HG03135 (cell line): ENCODE results near the gene RYR1.
"Not testable (repeated sequence)": the region's sequence is repeated elsewhere in the genome, so short reads cannot be mapped to it uniquely, and the experiment has no call there.

Experiments used
- ATAC-seq: cut with Tn5 transposase; IDR thresholded peaks from one replicate; pipeline ENCODE4 v1.9.1; 2021; ENCODE audit warnings: mild to moderate bottlenecking, moderate library complexity; ENCODE audit not compliant: unreplicated experiment

RYR1 gene

GRCh38 chr19:38425810-38426466 is 7.6 kb upstream of the RYR1 start, which contains the start of gene RASGRP4:
Gene RASGRP4, minus strand, starts transcription at chr19:38426219. Its CDS starts 128 bp downstream, at chr19:38426091.
- no peak for ATAC-seq

GRCh38 chr19:38427035-38427677 is 6.3 kb upstream of the RYR1 start:
- ATAC-seq, result not testable (repeated sequence)

GRCh38 chr19:38429055-38429810 is 4.3 kb upstream of the RYR1 start:
- no peak for ATAC-seq

- ATAC-seq, result no peak
These were observed 3.7 kb upstream of the RYR1 start for GRCh38 chr19:38429811-38430156.

GRCh38 chr19:38430931-38431330 is 2.6 kb upstream of the RYR1 start:
- no peak for ATAC-seq

- no peak for ATAC-seq
These were observed 1.1 kb downstream of the RYR1 start for GRCh38 chr19:38434549-38435051.

GRCh38 chr19:38437295-38437694 is 3.8 kb downstream of the RYR1 start:
- ATAC-seq, result no peak

- no peak for ATAC-seq
These were observed 4.4 kb downstream of the RYR1 start for GRCh38 chr19:38437917-38438316.

GRCh38 chr19:38440592-38440991 is 7.1 kb downstream of the RYR1 start:
- ATAC-seq, result no peak

GRCh38 chr19:38441657-38442348 is 8.3 kb downstream of the RYR1 start:
- no peak for ATAC-seq

- ATAC-seq, result no peak
These were observed 9.2 kb downstream of the RYR1 start for GRCh38 chr19:38442736-38443135.

GRCh38 chr19:38443458-38443999 is 10.0 kb downstream of the RYR1 start:
- ATAC-seq, result no peak

GRCh38 chr19:38444026-38444425 is 10.5 kb downstream of the RYR1 start:
- no peak for ATAC-seq

GRCh38 chr19:38445362-38445761 is 11.9 kb downstream of the RYR1 start:
- ATAC-seq, result no peak

GRCh38 chr19:38448225-38448624 is 14.7 kb downstream of the RYR1 start:
- ATAC-seq, result no peak

- no peak for ATAC-seq
These were observed 16.0 kb downstream of the RYR1 start for GRCh38 chr19:38449518-38449917.

GRCh38 chr19:38451036-38451435 is 17.5 kb downstream of the RYR1 start:
- no peak for ATAC-seq

GRCh38 chr19:38451629-38452028 is 18.1 kb downstream of the RYR1 start:
- no peak for ATAC-seq

- ATAC-seq, result no peak
These were observed 19.2 kb downstream of the RYR1 start for GRCh38 chr19:38452430-38453366.

- ATAC-seq, result no peak
These were observed 20.1 kb downstream of the RYR1 start for GRCh38 chr19:38453596-38453995.
